Mesodermal cell (in vitro differentiated cells): Measurements from ENCODE around the gene HECTD1. TPM values are rescaled to one million over a fixed set of nuclear protein-coding genes. Genes with fewer than 3 reads are reported as not detected.
A peak's percentile ranks its signal among the peaks of the same experiment; 100 is the strongest.
"Not testable (repeated sequence)": the region's sequence is repeated elsewhere in the genome, so short reads cannot be mapped to it uniquely, and the experiment has no call there.

Experiments used
- H3K27ac ChIP-seq: 2 replicates; pipeline ENCODE4 v1.7.0; 2013; ENCODE audit warnings: mild to moderate bottlenecking, low read depth, low read length, moderate library complexity; ENCODE audit not compliant: severe bottlenecking
- H3K36me3 ChIP-seq: 2 replicates; pipeline ENCODE4 v1.7.1; 2013; ENCODE audit warnings: mild to moderate bottlenecking, low read length, moderate library complexity; ENCODE audit not compliant: control insufficient read depth, insufficient read depth
- H3K4me1 ChIP-seq: one replicate; pipeline ENCODE4 v1.7.1; 2013; ENCODE audit warnings: mild to moderate bottlenecking, low read length; ENCODE audit not compliant: insufficient read depth, control insufficient read depth, poor library complexity, severe bottlenecking
- H3K4me3 ChIP-seq: 2 replicates; pipeline ENCODE4 v1.7.0; 2013; ENCODE audit warnings: low read length, control low read depth, mild to moderate bottlenecking; ENCODE audit not compliant: insufficient read depth, poor library complexity, severe bottlenecking; ENCODE audit errors: extremely low read depth
- H3K9me3 ChIP-seq: 2 replicates; pipeline ENCODE4 v1.7.1; 2013; ENCODE audit warnings: mild to moderate bottlenecking, low read length, moderate library complexity; ENCODE audit not compliant: control insufficient read depth
- WGBS, 2 experiments: methylation state at CpG; one replicate each; pipeline ENCODE4 v1.1.5; 2013; ENCODE audit warnings: missing lambda C conversion rate in 2 of 2; ENCODE audit not compliant: insufficient coverage in 2 of 2; 5-methylcytosine and 5-hydroxymethylcytosine counted together
- polyA plus RNA-seq, 2 experiments: library from polyadenylated mRNA; stranded (reverse); fragments of 50-300 nt; gene quantifications; one replicate each; pipeline ENCODE4 v1.2.3, GENCODE V29; 2013

Gene HECTD1
- polyA plus RNA-seq (2013, experiment 1 of 2), result 76.7 TPM
- 73.3 TPM for polyA plus RNA-seq (2013, experiment 2 of 2)

- WGBS, 2 experiments, result 0 to 1% methylated on average over 59 to 60 of the region's 79 CpGs
- H3K36me3 ChIP-seq, result peaks cover 14% of the 10 kb centered on the region
- H3K9me3 ChIP-seq, result no peaks in the 10 kb centered on the region
- H3K4me3 ChIP-seq, result peak within 1 kb of the TSS; percentile 92
- no peaks in the 10 kb centered on the region for H3K4me1 ChIP-seq
- peak within 1 kb of the TSS; percentile 98 for H3K27ac ChIP-seq
These were observed at the start of gene HECTD1 for GRCh38 chr14:31207755-31208545. Gene HECTD1 (minus strand): TSS chr14:31207793. CDS start chr14:31205936, 1,857 bp downstream.

- Histone ChIP-seq H3K4me3 (no peak overlapping the region), H3K27ac (no peak overlapping the region), H3K4me1 (no peaks in the 10 kb centered on the region), H3K36me3 (no peaks in the 10 kb centered on the region), H3K9me3 (no peaks in the 10 kb centered on the region)
- no CpG with 5 or more reads among the region's 1 CpG for WGBS, 2 experiments
These were observed 49.6 kb upstream of the HECTD1 start for GRCh38 chr14:31257244-31257553.

GRCh38 chr14:31256534-31257243 is 49.1 kb upstream of the HECTD1 start:
- Histone ChIP-seq H3K27ac (no peak overlapping the region), H3K36me3 (no peaks in the 10 kb centered on the region), H3K4me3 (no peak overlapping the region), H3K4me1 (no peaks in the 10 kb centered on the region), H3K9me3 (no peaks in the 10 kb centered on the region)
- 100% methylated on average over 2 of the region's 5 CpGs for WGBS, 2 experiments

- not testable (repeated sequence) for H3K27ac ChIP-seq, H3K4me1 ChIP-seq, H3K4me3 ChIP-seq, H3K9me3 ChIP-seq, H3K36me3 ChIP-seq
- 84 to 87% methylated on average over 2 to 3 of the region's 4 CpGs for WGBS, 2 experiments
These were observed 48.3 kb upstream of the HECTD1 start for GRCh38 chr14:31255918-31256317.

GRCh38 chr14:31255286-31255685 is 47.7 kb upstream of the HECTD1 start:
- no peaks in the 10 kb centered on the region for H3K4me1 ChIP-seq
- no peak overlapping the region for H3K27ac ChIP-seq
- 100% methylated on average over 1 of the region's 2 CpGs; no CpG with 5 or more reads in 1 of the 2 experiments for WGBS, 2 experiments
- H3K36me3 ChIP-seq, result no peaks in the 10 kb centered on the region
- no peak overlapping the region for H3K4me3 ChIP-seq
- H3K9me3 ChIP-seq, result no peaks in the 10 kb centered on the region

GRCh38 chr14:31253746-31254471 is 46.3 kb upstream of the HECTD1 start:
- H3K27ac ChIP-seq, result no peak overlapping the region
- 86 to 93% methylated on average over 3 to 5 of the region's 9 CpGs for WGBS, 2 experiments
- no peaks in the 10 kb centered on the region for H3K36me3 ChIP-seq
- no peaks in the 10 kb centered on the region for H3K9me3 ChIP-seq
- no peak overlapping the region for H3K4me3 ChIP-seq
- H3K4me1 ChIP-seq, result no peaks in the 10 kb centered on the region

GRCh38 chr14:31252865-31253264 is 45.3 kb upstream of the HECTD1 start:
- Histone ChIP-seq H3K27ac (no peak overlapping the region), H3K9me3 (no peaks in the 10 kb centered on the region), H3K4me1 (no peaks in the 10 kb centered on the region), H3K4me3 (no peak overlapping the region), H3K36me3 (no peaks in the 10 kb centered on the region)
- WGBS, 2 experiments, result 67 to 83% methylated on average over 1 of the region's 1 CpG

GRCh38 chr14:31251028-31251958 is 43.7 kb upstream of the HECTD1 start:
- no peaks in the 10 kb centered on the region for H3K4me1 ChIP-seq
- no peaks in the 10 kb centered on the region for H3K9me3 ChIP-seq
- H3K36me3 ChIP-seq, result no peaks in the 10 kb centered on the region
- H3K4me3 ChIP-seq, result no peak overlapping the region
- no peak overlapping the region for H3K27ac ChIP-seq
- 78 to 93% methylated on average over 7 to 8 of the region's 10 CpGs for WGBS, 2 experiments

- H3K4me3 ChIP-seq, result no peak overlapping the region
- H3K9me3 ChIP-seq, result no peaks in the 10 kb centered on the region
- H3K4me1 ChIP-seq, result no peaks in the 10 kb centered on the region
- H3K36me3 ChIP-seq, result no peaks in the 10 kb centered on the region
- WGBS, 2 experiments, result 71 to 100% methylated on average over 1 of the region's 3 CpGs
- no peak overlapping the region for H3K27ac ChIP-seq
These were observed 37.0 kb upstream of the HECTD1 start for GRCh38 chr14:31244626-31245025.

- H3K9me3 ChIP-seq, result no peaks in the 10 kb centered on the region
- H3K27ac ChIP-seq, result no peak overlapping the region
- H3K4me1 ChIP-seq, result no peaks in the 10 kb centered on the region
- no peaks in the 10 kb centered on the region for H3K36me3 ChIP-seq
- 85 to 92% methylated on average over 8 of the region's 8 CpGs for WGBS, 2 experiments
- no peak overlapping the region for H3K4me3 ChIP-seq
These were observed 36.3 kb upstream of the HECTD1 start for GRCh38 chr14:31243860-31244259.
